Activated T-cell treated with anti-CD3 and anti-CD28 coated beads for 4 hours (primary cell): Measurements from ENCODE around the gene LTBP2.
"Not testable (repeated sequence)": the region's sequence is repeated elsewhere in the genome, so short reads cannot be mapped to it uniquely, and the experiment has no call there.

Experiments used
- DNase-seq: peaks from one replicate; pipeline ENCODE4 v3.0.0-alpha.2; 2020

Gene LTBP2

GRCh38 chr14:74472601-74473000 lies 139.4 kb downstream of the LTBP2 start:
- no peak for DNase-seq

- DNase-seq, result no peak
Observed at GRCh38 chr14:74469548-74470518, 142.2 kb downstream of the LTBP2 start.

GRCh38 chr14:74468513-74468912 lies 143.5 kb downstream of the LTBP2 start:
- no peak for DNase-seq

DNA sequence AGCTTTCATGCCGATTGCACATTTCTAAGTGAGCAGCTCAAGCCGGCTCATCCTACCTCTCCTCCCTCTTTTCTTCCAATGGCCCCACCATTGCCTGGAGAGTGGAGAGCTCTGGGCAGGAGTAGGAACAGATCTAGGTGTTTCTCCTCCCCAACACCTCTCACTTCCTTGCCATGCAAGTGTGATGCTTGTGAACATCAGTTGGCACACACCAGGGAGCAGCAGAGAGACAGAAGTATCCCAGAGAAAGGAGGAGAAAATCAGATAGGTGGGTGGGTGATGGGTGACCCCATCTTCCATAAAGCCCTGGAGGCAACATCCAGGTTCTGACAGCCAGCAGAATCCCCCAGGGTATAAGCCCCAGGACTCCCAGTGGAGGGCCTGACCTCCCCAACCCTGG lies 146.7 kb downstream of the LTBP2 start:
- DNase-seq, result no peak

DNA sequence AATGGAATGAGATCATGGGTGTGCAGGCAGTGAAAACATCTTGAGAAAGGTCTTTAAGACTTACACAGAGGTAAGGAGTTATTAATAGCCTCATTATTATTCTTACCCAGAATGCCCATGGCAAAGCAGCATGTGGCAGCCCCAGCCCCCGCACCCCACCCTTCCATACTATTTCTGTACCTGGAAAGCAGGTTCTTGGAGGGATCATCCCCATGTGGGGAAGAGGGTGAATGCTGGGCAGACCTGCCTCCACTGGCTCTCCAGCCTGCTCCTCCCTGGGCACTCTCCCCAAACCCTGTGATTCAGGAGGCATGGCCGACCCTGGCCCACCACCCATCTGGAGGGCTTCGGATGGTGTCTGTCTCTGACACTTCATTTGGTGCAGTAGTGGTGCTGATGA lies 147.3 kb downstream of the LTBP2 start:
- DNase-seq, result no peak

- DNase-seq, result no peak
Observed at GRCh38 chr14:74463697-74464096, 148.3 kb downstream of the LTBP2 start.

DNA sequence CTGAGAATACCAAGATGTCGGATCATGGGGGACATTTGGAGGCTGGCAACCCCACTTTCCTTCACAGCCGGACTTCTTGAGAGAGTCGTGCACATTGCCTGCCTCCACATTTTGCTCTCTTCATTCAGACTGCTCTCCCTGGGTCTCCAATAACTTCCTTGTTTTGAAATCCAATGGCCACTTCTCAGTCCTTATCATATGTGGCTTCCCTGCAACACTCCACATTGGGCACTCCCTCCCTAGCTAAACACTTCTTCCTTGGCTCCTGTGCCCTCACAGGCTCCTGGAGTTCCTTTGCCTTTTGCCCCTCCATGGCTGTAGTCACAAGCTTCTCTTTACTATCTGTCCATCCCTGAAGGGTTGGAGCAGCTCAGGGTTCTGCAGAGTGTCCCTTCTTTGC lies 149.0 kb downstream of the LTBP2 start:
- DNase-seq, result no peak

- no peak for DNase-seq
Observed at GRCh38 chr14:74459976-74460375, 152.1 kb downstream of the LTBP2 start.

DNA sequence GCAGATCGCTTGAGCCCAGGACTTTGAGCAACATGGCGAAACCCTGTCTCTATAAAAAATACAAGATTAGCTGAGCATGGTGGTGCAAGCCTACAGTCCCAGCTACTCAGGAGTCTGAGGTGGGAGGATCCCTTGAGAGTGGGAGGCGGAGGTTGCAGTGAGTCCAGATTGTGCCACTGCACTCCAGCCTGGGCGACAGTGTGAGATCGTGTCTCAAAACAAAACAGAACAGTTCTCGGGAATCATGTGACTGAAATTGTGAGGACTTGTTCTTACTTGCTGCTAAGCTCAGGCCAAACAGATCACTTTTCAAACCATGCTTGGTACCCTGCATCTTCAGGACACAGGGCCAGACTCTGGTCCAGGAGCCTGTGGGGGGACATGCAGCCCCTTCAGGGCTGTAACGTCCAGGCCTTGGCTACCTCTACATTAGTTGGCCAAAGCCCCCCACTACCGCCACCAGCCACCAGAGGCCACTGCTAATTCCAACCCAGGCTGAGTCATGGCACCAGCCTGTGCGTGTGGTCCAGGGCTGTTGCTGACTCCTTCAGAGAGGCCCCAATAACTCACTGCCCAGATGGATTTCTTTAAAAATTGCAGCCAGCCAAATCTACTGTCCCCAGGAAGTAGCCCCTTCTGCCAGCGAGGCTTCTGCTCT lies 152.6 kb downstream of the LTBP2 start:
- DNase-seq, result no peak

- DNase-seq, result no peak
Observed at GRCh38 chr14:74457565-74457895, 154.5 kb downstream of the LTBP2 start.

GRCh38 chr14:74456684-74457564 lies 155.1 kb downstream of the LTBP2 start:
- DNase-seq, result no peak

GRCh38 chr14:74454397-74454796 lies 157.6 kb downstream of the LTBP2 start:
- not testable (repeated sequence) for DNase-seq
